ENCODE results near the gene PCLAF.
A peak's percentile ranks its signal among the peaks of the same experiment; 100 is the strongest.
"Not testable (repeated sequence)": the region's sequence is repeated elsewhere in the genome, so short reads cannot be mapped to it uniquely, and the experiment has no call there.

The PCLAF gene

DNA sequence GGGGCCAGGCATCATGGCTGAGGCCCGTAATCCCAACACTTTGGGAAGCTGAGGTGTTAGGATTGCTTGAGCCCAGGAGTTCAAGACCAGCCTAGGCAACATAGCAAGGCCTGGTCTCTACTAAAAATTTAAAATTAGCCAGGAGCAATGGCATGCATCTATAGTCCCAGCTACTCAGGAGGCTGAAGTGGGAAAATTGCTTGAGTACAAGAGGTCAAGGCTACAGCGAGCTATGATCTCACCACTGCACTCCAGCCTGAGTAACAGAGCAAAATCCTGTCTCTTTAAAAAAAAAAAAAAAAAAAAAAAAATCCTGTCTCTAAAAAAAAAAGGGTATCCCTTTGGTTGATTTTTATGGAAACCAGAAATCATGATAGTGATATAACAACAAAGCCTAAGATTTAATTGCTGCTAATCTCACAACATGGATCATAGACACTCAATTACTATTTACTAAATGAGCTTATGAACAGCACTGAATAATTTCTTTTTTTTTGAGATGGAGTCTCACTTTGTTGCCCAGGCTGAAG, 12.1 kb downstream of the PCLAF start:
- no peak for DNase-seq (ENCODE audit: low read depth, low spot score)

GRCh38 chr15:64361259-64361658, 20.0 kb downstream of the PCLAF start:
- DNase-seq (ENCODE audit: low read depth, low spot score) = no peak

GRCh38 chr15:64356710-64357040, 24.6 kb downstream of the PCLAF start:
- DNase-seq (ENCODE audit: low read depth, low spot score) = no peak

- peak; percentile 94 for DNase-seq (ENCODE audit: low read depth, low spot score)
Measured at GRCh38 chr15:64355944-64356709, 25.1 kb downstream of the PCLAF start, which contains the start of gene CSNK1G1. Gene CSNK1G1, minus strand, starts transcription at chr15:64356173. Its CDS starts 55,674 bp downstream, at chr15:64300499.

GRCh38 chr15:64355348-64355943, 25.8 kb downstream of the PCLAF start:
- no peak for DNase-seq (ENCODE audit: low read depth, low spot score)

- no peak for DNase-seq (ENCODE audit: low read depth, low spot score)
Measured at GRCh38 chr15:64354688-64355344, 26.4 kb downstream of the PCLAF start.

DNA sequence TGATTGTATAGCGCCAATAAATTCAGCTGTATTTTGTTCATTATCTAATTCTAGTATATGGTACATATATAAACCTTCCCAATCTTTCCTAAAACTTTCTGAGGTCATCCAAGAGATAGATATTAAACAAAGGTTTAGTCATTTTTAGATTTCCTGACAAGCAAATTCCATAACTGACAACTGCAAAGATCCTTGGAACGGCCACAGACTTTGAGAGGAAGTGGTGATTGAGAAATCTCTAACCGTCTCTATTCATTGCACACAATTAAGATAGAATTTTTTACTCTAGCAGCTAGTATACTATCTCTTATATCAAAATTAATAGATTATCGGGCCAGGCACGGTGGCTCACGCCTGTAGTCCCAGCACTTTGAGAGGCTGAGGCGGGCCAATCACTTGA, 30.0 kb downstream of the PCLAF start:
- no peak for DNase-seq (ENCODE audit: low read depth, low spot score)

DNA sequence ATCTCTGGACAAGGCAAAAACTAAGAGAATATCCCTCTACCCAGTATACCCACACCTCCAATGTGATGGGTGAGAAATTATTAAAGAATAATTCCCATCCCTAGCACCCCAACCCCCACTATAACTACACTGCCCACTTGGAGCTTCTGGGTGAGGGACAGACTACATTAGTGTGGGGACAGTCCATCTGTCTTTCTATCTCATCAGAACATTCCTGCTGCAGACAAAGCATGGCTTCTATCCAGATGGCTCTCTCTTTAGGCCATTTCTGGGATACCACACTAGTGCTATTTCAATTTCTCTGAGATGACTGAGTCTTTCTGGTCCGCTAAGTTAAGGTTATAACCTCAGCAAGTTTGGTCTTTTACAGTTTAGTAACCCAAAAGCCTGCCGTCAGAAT, 31.9 kb downstream of the PCLAF start:
- no peak for DNase-seq (ENCODE audit: low read depth, low spot score)

GRCh38 chr15:64348455-64348854, 32.8 kb downstream of the PCLAF start:
- no peak for DNase-seq (ENCODE audit: low read depth, low spot score)

DNA sequence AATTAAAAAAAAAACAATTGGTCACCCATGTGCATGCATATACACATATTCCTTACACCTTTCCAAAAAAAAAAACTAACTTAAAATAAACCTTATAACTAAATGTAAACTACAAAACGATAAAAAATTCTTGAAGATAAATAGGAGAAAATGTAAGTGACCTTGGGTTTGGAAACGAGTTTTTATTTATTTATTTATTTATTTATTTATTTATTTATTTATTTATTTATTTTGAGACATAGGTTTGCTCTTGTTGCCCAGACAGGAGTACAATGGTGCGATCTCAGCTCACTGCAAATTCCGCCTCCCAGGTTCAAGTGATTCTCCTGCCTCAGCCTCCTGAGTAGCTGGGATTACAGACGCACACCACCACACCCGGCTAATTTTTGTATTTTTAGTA, 35.0 kb downstream of the PCLAF start:
- not testable (repeated sequence) for DNase-seq (ENCODE audit: low read depth, low spot score)

DNA sequence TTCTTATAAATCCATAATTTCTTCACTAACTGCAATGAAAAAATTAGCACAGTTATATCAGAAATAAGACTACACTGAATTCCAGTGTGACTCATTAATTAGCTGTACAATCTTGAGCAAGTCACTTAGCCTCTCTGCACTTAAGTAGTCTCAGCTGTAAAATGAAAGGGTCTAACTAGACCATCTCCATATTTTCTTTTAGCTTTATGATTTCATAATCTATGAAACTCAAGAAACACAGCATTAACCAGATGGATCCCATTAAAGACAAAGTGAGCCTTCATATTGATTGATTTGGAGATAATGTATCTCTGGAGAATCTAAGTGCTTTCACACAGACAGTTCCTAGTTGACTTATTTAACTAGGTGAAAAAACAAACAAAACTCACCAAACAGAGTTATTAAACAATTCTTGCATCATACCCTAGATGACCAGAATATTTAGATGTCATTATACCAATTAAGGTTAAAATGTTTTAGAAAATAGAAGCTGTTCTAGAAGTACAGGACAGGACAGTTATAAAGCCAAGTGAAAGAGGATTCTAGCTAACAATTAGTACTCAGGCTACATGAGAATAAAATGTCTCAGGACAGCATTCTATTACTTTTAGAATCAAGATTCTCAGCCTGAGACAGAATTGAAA, 36.5 kb downstream of the PCLAF start:
- DNase-seq (ENCODE audit: low read depth, low spot score) = no peak

GRCh38 chr15:64343841-64344240, 37.4 kb downstream of the PCLAF start:
- DNase-seq (ENCODE audit: low read depth, low spot score) = no peak

DNA sequence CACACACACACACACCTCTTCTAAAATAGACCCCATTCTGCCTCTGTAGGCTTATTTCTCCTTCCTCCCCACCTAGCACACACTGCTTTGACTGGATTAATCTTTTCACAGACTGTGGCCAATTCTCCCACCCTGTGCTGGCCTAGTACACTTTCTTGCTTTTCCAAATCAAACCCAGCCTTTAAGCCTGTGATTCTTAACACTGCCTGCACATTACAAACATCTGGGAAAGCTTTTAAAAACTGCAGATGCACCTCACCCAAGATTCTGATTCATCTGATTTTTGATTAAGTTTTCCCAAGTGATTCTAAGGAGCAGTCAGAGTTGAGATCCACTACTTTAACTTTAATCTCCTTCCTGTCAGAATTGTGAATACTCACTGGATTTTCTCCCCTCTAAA, 38.0 kb downstream of the PCLAF start:
- no peak for DNase-seq (ENCODE audit: low read depth, low spot score)

- no peak for DNase-seq (ENCODE audit: low read depth, low spot score)
Measured at GRCh38 chr15:64341961-64342360, 39.3 kb downstream of the PCLAF start.

DNA sequence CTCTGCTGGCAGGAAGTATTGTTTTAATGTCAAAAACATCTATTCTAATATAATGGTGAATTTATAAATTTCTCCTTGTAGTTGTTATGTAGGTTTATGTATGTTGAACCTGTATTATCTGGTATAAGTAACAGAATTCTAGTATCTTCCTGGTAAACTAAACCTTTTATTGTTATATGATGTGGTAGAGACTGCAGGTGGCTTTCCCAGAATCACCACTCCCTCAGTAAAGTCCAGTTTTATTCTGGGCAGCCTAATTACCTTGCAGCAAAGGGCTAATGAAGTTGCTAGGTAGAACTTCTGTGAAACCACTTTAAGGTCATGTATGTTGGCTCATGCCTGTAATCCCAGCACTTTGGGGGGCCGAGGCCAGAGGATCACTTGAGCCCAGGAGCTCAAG, 40.9 kb downstream of the PCLAF start:
- DNase-seq (ENCODE audit: low read depth, low spot score) = no peak

DNA sequence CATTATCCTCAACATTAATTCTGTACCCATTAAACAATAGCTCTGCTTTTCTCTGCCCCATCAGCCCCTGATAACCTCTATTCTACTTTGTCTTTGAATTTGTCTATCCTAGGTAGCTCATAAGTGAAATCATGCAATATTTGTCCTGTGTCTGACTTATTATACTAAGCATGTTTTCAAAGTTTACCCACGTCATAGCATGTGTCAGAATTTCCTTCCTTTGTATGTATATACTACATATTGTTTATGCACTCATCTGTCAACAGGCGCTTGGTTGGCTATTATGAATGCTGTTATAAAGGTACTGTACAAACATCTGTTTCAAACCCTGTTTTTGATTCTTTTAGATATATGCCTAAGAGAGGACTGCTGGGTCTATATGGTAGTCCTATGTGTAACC, 43.5 kb downstream of the PCLAF start:
- DNase-seq (ENCODE audit: low read depth, low spot score) = no peak

DNA sequence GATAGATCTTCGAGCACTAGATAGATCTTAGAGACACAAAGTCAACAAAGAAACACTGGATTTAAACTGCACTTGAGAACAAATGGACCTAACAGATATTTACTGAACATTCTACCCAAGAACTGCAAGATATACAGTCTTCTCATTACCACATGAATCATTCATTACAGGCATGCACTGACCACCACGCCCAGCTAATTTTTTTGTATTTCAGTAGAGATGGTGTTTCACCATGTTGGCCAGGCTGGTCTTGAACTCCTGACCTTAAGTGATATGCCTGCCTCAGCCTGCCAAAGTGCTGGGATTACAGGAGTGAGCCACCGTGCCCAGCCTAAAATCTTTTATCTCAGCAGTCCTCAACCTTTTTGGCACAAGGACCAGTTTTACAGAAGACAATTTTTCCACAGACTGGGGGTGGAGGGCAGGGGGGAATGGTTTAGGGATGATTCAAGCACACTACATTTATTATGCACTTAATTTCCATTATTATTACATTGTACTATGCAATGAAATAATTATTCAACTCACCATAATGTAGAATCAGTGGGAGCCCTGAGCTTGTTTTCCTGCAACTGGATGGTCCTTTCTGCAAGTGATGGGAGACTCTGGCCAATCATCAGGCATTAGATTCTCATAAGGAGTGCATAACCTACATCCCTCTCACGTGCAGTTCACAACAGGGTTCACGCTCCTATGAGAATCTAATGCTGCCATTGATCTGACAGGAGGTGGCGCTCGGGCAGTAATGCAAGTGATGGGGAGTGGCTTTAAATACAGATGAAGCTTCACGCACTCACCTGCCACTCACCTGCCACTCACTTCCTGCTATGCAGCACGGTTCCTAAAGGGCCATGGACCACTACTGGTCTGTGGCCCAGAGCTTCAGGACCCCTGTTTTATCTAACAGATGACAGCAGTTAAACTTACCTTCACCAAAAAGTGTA, 47.0 kb downstream of the PCLAF start:
- no peak for DNase-seq (ENCODE audit: low read depth, low spot score)

GRCh38 chr15:64333516-64333915, 47.7 kb downstream of the PCLAF start:
- no peak for DNase-seq (ENCODE audit: low read depth, low spot score)

- DNase-seq (ENCODE audit: low read depth, low spot score) = not testable (repeated sequence)
Measured at GRCh38 chr15:64331668-64332067, 49.6 kb downstream of the PCLAF start.

GRCh38 chr15:64326975-64327374, 54.3 kb downstream of the PCLAF start:
- DNase-seq (ENCODE audit: low read depth, low spot score) = not testable (repeated sequence)

DNA sequence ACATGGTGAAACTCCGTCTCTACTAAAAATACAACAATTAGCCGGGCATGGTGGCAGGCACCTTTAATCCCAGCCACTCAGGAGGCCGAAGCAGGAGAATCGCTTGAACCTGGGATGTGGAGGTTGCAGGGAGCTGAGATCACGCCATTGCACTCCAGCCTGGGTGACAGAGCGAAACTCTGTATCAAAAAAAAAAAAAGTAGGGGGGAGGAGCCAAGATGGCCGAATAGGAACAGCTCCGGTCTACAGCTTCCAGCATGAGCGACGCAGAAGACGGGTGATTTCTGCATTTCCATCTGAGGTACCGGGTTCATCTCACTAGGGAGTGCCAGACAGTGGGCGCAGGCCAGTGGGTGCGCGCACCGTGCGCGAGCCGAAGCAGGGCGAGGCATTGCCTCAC, 54.8 kb downstream of the PCLAF start:
- not testable (repeated sequence) for DNase-seq (ENCODE audit: low read depth, low spot score)
